ENCODE data around the gene SLC37A1. TPM values are rescaled to one million over a fixed set of nuclear protein-coding genes. Genes with fewer than 3 reads are reported as not detected.

SLC37A1 gene
- total and polyA plus RNA-seq, 7 donors = 2.3 to 98.5 (median 7.8) TPM

DNA sequence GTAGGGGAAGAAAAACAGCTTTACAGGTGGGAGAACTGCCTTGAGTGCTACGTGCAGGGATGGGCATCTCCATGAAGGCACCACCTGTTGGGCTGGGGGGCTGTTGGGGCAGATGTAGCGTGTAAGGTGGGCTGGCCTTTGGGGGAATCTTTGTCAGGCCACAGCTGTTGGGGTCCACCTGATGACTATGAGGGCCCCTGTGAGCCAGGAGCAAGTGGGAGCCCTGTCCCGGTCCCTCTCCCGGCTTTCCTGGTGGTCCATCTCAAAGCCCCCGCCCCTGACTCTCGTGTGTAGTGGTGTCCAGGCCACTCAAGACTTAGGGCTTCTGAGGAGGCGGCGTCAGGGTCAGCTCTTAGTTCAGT is 13.5 kb downstream of the SLC37A1 start:
- Histone ChIP-seq H3K27ac (peak overlapping the region in 2 of 4 donors; percentile 3 to 62), H3K9me3 (no peaks in the 10 kb centered on the region), H3K36me3 (no peaks in the 10 kb centered on the region), H3K4me1 (peaks cover 0 to 30% (median 27%) of the 10 kb centered on the region in 4 donors), H3K27me3 (no peaks in the 10 kb centered on the region), H3K4me3 (no peak overlapping the region)
- peak; percentile 62 for DNase-seq
- intact Hi-C loops (cut with DNase I) = loop anchor here (10.0 kb wide), 1 partner anchor 382 kb away; no protein-coding TSS in a partner anchor
- WGBS, 2 donors = 75 to 86% methylated on average over 8 of the region's 8 CpGs
- TF ChIP-seq POLR2AphosphoS5 (IDR thresholded peaks at IDR 0.05) (no peak), POLR2A (IDR thresholded peaks at IDR 0.05) (no peak), EP300 (IDR thresholded peaks at IDR 0.05) (no peak)
- TF ChIP-seq, protein P1, sequence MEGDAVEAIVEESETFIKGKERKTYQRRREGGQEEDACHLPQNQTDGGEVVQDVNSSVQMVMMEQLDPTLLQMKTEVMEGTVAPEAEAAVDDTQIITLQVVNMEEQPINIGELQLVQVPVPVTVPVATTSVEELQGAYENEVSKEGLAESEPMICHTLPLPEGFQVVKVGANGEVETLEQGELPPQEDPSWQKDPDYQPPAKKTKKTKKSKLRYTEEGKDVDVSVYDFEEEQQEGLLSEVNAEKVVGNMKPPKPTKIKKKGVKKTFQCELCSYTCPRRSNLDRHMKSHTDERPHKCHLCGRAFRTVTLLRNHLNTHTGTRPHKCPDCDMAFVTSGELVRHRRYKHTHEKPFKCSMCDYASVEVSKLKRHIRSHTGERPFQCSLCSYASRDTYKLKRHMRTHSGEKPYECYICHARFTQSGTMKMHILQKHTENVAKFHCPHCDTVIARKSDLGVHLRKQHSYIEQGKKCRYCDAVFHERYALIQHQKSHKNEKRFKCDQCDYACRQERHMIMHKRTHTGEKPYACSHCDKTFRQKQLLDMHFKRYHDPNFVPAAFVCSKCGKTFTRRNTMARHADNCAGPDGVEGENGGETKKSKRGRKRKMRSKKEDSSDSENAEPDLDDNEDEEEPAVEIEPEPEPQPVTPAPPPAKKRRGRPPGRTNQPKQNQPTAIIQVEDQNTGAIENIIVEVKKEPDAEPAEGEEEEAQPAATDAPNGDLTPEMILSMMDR (IDR thresholded peaks at IDR 0.05) = no peak

DNA sequence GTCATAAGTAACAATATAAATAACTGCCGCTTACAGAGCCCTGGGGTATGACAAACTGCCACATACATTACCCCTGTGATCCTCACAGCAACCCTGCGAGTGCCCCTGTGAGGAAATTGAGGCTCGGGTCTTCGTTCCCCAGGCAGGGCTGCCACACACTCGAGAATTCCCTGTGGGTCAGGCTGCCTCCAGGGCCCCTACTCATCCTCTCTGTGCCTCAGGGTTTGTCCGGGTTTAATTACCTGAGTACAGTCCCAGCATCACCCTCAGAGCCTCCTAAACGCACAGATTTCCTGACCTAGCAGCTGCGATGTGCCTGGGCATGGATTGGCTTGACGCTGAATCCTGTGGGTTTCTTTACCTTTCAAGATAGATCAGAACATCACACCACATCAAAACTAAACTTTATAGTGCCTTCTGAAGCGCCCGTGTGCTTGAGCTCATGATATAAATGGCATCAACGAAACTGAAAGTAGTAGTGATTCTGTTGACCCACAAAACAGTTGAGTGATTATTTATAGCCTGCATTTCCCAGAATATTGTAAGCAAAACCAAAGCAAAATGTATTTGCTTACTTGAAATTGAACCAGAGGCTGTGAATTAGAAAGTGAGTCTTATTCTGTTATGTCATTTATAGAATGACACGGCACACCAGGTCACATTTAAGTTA is 14.0 kb downstream of the SLC37A1 start:
- intact Hi-C loops (cut with DNase I) = loop anchor here (10.0 kb wide), 1 partner anchor 383 kb away; no protein-coding TSS in a partner anchor
- WGBS, 2 donors = 24 to 27% methylated on average over 13 of the region's 13 CpGs
- Histone ChIP-seq H3K9me3 (no peaks in the 10 kb centered on the region), H3K27ac (peak overlapping the region; percentile 3 to 62 (median 38)), H3K4me3 (peak overlapping the region in 1 of 4 donors; percentile 13), H3K27me3 (no peaks in the 10 kb centered on the region), H3K36me3 (no peaks in the 10 kb centered on the region), H3K4me1 (peaks cover 0 to 33% (median 29%) of the 10 kb centered on the region in 4 donors)
- TF ChIP-seq, protein P1 (IDR thresholded peaks at IDR 0.05) = no peak
- TF ChIP-seq POLR2A (IDR thresholded peaks at IDR 0.05) (no peak), EP300 (IDR thresholded peaks at IDR 0.05) (no peak), POLR2AphosphoS5 (IDR thresholded peaks at IDR 0.05) (no peak)
- no peak for DNase-seq

DNA sequence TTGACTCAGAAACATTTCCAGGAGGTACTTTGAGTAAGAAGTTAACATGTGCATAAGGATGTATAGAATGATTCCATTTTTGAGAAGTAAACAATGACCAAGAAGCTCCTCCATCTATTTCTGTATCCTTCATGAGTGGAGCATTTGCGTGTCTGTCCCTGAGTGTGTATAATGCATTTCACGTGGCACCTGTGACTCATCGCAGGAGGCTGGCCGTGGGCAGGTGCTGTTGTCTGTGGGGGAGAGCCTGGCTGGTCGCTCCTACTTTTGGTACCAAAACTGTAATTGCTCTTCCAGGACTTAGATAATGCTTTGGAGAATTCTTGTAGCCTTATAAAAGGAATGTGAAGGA is 16.5 kb downstream of the SLC37A1 start:
- intact Hi-C loops (cut with DNase I) = no loop called here
- TF ChIP-seq POLR2A (IDR thresholded peaks at IDR 0.05) = no peak
- TF ChIP-seq POLR2AphosphoS5 (IDR thresholded peaks at IDR 0.05) = no peak
- TF ChIP-seq, protein P1 (IDR thresholded peaks at IDR 0.05) = no peak
- Histone ChIP-seq H3K36me3 (peaks cover 0 to 2% (median 0%) of the 10 kb centered on the region in 4 donors), H3K4me3 (no peak overlapping the region), H3K9me3 (no peaks in the 10 kb centered on the region), H3K27me3 (no peaks in the 10 kb centered on the region), H3K27ac (no peak overlapping the region), H3K4me1 (peaks cover 0 to 26% (median 20%) of the 10 kb centered on the region in 4 donors)
- peak; percentile 18 for DNase-seq
- 87 to 91% methylated on average over 5 of the region's 5 CpGs for WGBS, 2 donors

DNA sequence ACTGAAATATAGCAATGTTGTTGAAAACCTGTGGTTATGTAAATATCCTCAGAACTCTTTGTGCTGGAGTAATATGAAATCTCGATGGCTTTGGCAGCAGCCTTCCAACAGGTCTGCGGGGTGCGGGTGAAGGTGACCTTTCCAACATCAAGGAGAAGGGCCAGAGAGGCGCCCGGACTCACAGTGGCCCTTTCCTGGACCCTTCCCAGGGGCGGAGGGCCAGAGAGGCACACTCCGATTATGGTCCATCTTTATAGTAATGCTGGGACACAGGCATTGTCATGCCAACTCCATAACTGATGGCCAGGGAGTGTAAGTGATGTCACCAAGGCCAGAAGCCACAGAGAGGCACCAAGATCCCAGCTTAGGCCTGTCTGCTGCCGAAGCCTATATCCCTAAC is 18.1 kb downstream of the SLC37A1 start:
- 91 to 92% methylated on average over 8 of the region's 8 CpGs for WGBS, 2 donors
- Histone ChIP-seq H3K27ac (no peak overlapping the region), H3K4me3 (no peak overlapping the region), H3K27me3 (no peaks in the 10 kb centered on the region), H3K36me3 (peaks cover 0 to 8% (median 0%) of the 10 kb centered on the region in 4 donors), H3K4me1 (peaks cover 0 to 13% (median 6%) of the 10 kb centered on the region in 4 donors), H3K9me3 (no peaks in the 10 kb centered on the region)
- DNase-seq = peak; percentile 57
- intact Hi-C loops (cut with DNase I) = no loop called here
- TF ChIP-seq EP300 (IDR thresholded peaks at IDR 0.05) (no peak), POLR2AphosphoS5 (IDR thresholded peaks at IDR 0.05) (no peak), POLR2A (IDR thresholded peaks at IDR 0.05) (no peak)
- TF ChIP-seq, protein P1 (IDR thresholded peaks at IDR 0.05) = no peak

Data from sigmoid colon (tissue), 7 donors.